ENCODE results near the gene ZSCAN26.

ZSCAN26 gene

DNA sequence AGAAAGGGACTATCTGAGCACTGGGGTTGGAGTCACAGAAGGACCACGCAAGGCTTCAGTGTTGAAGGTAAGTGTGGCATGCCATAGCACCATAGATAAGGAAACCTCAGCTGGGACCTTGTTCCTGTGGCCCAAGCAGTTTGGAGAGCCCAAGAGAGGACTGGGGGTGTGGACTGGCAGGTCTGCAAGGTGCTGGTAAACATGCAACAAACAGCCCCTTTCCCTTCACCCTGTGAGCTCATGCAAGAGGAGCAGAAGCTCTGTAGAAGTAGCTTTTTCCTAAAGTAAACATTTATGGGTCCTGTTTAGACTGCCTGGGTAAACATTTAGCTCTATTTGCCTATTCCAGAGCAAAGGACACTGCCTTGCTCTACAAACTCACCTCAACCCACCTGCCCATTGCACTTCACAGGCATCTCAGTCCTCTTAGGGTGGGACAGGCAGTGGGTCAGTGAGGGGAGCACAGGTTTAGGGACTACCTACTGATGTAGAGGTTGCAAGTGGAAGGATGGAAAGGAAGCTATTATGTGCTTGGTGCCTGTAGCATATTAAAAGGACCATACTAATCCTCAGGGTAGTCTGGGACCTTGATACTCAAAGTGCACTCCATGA is 57.0 kb downstream of the ZSCAN26 start:
- DNase-seq = no peak

DNA sequence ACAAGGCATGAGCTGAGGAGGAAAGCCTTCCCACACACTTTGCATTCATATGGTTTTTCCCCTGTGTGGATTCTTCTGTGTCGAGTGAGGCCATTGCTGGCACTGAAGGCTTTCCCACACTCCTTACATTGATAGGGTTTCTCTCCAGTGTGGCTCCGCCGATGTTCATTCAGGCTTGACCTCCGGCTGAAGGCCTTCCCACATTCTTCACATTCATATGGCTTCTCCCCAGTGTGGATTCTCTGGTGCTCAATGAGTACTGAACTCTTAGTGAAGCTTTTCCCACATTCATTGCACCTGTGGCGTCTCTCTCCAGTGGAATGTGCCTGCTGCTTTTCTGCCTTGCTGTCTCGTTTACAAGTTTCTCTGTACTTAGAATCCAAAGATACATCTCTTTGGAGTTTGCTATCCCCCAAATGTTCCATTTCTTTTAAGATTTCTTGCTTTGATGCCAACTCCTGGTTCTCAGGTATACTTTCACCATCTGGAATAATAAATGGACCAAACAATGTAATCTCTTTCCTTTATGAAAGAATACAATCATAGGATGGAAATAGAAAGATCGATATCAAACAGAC is 59.5 kb downstream of the ZSCAN26 start:
- DNase-seq = no peak
